ENCODE results near the gene HOXC13.

HOXC13 gene

DNA sequence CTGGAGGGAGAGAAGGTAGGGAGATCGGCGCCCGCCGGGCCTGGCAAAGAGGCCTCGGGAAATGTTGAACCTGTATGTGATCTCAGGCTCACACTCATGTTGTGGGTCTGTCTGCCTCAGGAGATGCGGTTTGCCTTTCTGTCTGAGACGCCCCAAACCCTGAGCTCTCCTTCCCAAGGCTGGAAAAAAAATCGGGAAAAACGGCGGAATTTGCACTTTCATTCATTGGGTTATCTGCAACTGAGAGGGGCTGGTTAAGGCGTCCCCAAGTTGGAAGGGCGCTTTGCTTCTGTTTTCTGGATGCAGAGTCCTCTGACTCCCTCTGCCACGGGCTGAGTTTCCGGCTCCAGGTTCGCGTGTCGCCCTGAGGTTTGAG lies 56.4 kb downstream of the HOXC13 start:
- H3K4me3 ChIP-seq (ENCODE audit: low read length) = no peak overlapping the region
- no peak for DNase-seq (ENCODE audit: low read depth)

GRCh38 chr12:53995378-53996239 lies 57.0 kb downstream of the HOXC13 start:
- H3K4me3 ChIP-seq (ENCODE audit: low read length) = no peak overlapping the region
- no peak for DNase-seq (ENCODE audit: low read depth)
- TF ChIP-seq, protein P1, sequence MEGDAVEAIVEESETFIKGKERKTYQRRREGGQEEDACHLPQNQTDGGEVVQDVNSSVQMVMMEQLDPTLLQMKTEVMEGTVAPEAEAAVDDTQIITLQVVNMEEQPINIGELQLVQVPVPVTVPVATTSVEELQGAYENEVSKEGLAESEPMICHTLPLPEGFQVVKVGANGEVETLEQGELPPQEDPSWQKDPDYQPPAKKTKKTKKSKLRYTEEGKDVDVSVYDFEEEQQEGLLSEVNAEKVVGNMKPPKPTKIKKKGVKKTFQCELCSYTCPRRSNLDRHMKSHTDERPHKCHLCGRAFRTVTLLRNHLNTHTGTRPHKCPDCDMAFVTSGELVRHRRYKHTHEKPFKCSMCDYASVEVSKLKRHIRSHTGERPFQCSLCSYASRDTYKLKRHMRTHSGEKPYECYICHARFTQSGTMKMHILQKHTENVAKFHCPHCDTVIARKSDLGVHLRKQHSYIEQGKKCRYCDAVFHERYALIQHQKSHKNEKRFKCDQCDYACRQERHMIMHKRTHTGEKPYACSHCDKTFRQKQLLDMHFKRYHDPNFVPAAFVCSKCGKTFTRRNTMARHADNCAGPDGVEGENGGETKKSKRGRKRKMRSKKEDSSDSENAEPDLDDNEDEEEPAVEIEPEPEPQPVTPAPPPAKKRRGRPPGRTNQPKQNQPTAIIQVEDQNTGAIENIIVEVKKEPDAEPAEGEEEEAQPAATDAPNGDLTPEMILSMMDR (IDR thresholded peaks at IDR 0.05; ENCODE audit: insufficient read depth, low read depth, low read length, missing control alignments) = no peak

More for the DNA sequence above, 56.4 kb downstream of the HOXC13 start:
- TF ChIP-seq, protein P1 (IDR thresholded peaks at IDR 0.05; ENCODE audit: insufficient read depth, low read depth, low read length, missing control alignments) = no peak

Measured in epithelial cell of esophagus (primary cell).